Stomach (tissue), 9 donors: Measurements from ENCODE around the gene COPG1. TPM values are rescaled to one million over a fixed set of nuclear protein-coding genes. Genes with fewer than 3 reads are reported as not detected.
A peak's percentile ranks its signal among the peaks of the same experiment; 100 is the strongest.

Experiments
- DNase-seq, 2 donors: peaks; one replicate each; pipeline versions ENCODE4 v3.0.0 to v3.0.0-alpha.2; 2013 to 2019
- H3K27ac ChIP-seq, 5 donors: fragments of 200-600 bp in 4 of 5; sonication (generic) in 4 of 5; one replicate each; pipeline ENCODE4 v1.5.1; 2013 to 2019; ENCODE audit warnings: mild to moderate bottlenecking in 1 of 5, moderate library complexity in 1 of 5
- H3K27me3 ChIP-seq, 3 donors: fragments of 200-600 bp; sonication (generic); one replicate each; pipeline ENCODE4 v1.5.1; 2017 to 2019; ENCODE audit warnings: mixed run types in 1 of 3
- H3K36me3 ChIP-seq, 4 donors: fragments of 200-600 bp; sonication (generic); 1 replicate in 3 of 4; 2 replicates in 1 of 4; pipeline ENCODE4 v1.5.1; 2016 to 2019
- H3K4me1 ChIP-seq, 4 donors: fragments of 200-600 bp; sonication (generic); one replicate each; pipeline ENCODE4 v1.5.1; 2016 to 2019
- H3K4me3 ChIP-seq, 4 donors: fragments of 200-600 bp; sonication (generic) in 3 of 4; one replicate each; pipeline ENCODE4 v1.5.1; 2016 to 2019; ENCODE audit warnings: mild to moderate bottlenecking in 1 of 4
- H3K9me3 ChIP-seq, 4 donors: fragments of 200-600 bp; sonication (generic); one replicate each; pipeline ENCODE4 v1.5.1; 2016 to 2019
- EP300 ChIP-seq: sonication (generic); formaldehyde crosslinking; IDR thresholded peaks from one replicate; pipeline ENCODE4 v1.6.1; 2017; ENCODE audit warnings: antibody characterized with exemption
- POLR2A ChIP-seq, 4 donors: fragments of 450-650 bp; IDR thresholded peaks; one replicate each; pipeline ENCODE4 v1.6.1; 2016; ENCODE audit warnings: antibody characterized with exemption in 4 of 4, control low read depth in 2 of 4, mild to moderate bottlenecking in 1 of 4, moderate library complexity in 1 of 4
- POLR2AphosphoS5 ChIP-seq, 3 donors: sonication (generic); formaldehyde crosslinking; IDR thresholded peaks; one replicate each; pipeline ENCODE4 v1.6.1; 2016; ENCODE audit warnings: antibody characterized with exemption in 3 of 3
- WGBS, 5 donors: extraction: QIAGEN DNeasy Blood & Tissue Kit in 3 of 5; methylation state at CpG; one replicate each; pipeline versions ENCODE4 v1.1.5 to v1.1.7; 2013 to 2018; 5-methylcytosine and 5-hydroxymethylcytosine counted together
- intact Hi-C: fragments of 100-400 bp; cut with DNase I; formaldehyde crosslinking; loops from one replicate; pipeline ENCODE4 v1.15.1; 2023; ENCODE audit warnings: low total_unique reads
- polyA plus RNA-seq, 3 donors: library from polyadenylated mRNA; stranded (reverse); fragments of 200-250 nt; gene quantifications; one replicate each; pipeline ENCODE4 v1.2.3, GENCODE V29; 2013
- total RNA-seq, 5 donors: library from RNA; depleted of rRNA; stranded (reverse); fragments of >200 nt; gene quantifications; one replicate each; pipeline versions ENCODE4 v1.1.0 to v1.2.3, GENCODE V29; 2014 to 2016
- TF ChIP-seq, protein P1 (sequence below), 7 experiments: fragments of 450-650 bp in 4 of 7; fragments of 200-600 bp in 3 of 7; sonication (generic) in 3 of 7; IDR thresholded peaks; one replicate each; pipeline ENCODE4 v1.5.1; 2016 to 2019; ENCODE audit warnings: antibody characterized with exemption in 7 of 7, control low read depth in 2 of 7, mild to moderate bottlenecking in 1 of 7
- donor health status: healthy with polysubstance abuse.
- donor health status: Bipolar disorder and iron deficiency.
- donor health status: healthy.

The COPG1 gene
- total and polyA plus RNA-seq, 8 donors, result 38.5 to 356 (median 113) TPM

DNA sequence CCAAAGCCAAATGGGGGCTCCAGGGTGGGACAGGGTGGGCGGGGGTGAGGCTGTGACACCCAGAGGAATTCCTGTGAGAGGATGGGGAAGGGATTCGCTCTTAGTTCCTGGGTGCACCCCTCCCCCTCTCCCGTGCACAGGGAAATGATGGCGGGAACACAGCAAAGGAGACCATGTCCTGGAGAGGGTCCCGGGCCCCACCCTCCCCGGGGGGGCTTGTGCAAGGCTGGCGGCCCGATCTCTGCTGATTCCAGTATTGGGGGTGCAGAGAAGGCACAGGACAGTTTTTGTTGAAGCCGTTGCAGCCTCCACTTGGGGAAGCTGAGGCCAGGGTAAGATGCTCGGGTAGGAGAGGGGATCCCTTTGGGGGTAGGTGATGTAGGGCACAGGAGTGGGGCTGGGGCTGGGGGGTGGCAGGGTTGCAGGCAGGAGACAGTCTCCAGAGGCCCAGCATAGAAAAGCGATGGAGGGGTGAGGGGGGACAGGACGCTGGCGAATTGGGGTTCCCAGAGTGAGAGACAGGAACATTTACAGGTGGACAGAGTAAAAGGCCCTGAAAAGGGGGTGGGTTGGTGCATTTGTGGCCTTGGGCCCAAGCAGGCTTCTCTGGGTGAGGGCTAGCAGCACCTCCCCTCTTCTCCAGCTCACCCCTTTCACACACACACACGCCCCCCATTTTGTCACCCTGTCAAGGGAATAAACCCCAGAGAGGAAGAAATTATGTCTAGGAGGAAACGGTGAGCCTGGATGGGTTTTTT lies 67.8 kb downstream of the COPG1 start:
- Histone ChIP-seq H3K9me3 (no peaks in the 10 kb centered on the region), H3K4me3 (peak overlapping the region; percentile 82 to 96 (median 91)), H3K36me3 (peaks cover 0 to 26% (median 19%) of the 10 kb centered on the region in 4 donors), H3K27me3 (no peaks in the 10 kb centered on the region), H3K27ac (peak overlapping the region; percentile 85 to 92 (median 88)), H3K4me1 (peaks cover 23 to 44% (median 38%) of the 10 kb centered on the region in 4 donors)
- DNase-seq, result no peak
- TF ChIP-seq POLR2AphosphoS5 (IDR thresholded peaks at IDR 0.05), result no peak
- TF ChIP-seq, protein P1, sequence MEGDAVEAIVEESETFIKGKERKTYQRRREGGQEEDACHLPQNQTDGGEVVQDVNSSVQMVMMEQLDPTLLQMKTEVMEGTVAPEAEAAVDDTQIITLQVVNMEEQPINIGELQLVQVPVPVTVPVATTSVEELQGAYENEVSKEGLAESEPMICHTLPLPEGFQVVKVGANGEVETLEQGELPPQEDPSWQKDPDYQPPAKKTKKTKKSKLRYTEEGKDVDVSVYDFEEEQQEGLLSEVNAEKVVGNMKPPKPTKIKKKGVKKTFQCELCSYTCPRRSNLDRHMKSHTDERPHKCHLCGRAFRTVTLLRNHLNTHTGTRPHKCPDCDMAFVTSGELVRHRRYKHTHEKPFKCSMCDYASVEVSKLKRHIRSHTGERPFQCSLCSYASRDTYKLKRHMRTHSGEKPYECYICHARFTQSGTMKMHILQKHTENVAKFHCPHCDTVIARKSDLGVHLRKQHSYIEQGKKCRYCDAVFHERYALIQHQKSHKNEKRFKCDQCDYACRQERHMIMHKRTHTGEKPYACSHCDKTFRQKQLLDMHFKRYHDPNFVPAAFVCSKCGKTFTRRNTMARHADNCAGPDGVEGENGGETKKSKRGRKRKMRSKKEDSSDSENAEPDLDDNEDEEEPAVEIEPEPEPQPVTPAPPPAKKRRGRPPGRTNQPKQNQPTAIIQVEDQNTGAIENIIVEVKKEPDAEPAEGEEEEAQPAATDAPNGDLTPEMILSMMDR (IDR thresholded peaks at IDR 0.05), result no peak
- no peak for TF ChIP-seq POLR2A (IDR thresholded peaks at IDR 0.05)
- no peak for TF ChIP-seq EP300
- WGBS, 5 donors, result 32 to 51% (median 37%) methylated on average over 11 to 15 of the region's 15 CpGs
- intact Hi-C loops, result no loop called here

DNA sequence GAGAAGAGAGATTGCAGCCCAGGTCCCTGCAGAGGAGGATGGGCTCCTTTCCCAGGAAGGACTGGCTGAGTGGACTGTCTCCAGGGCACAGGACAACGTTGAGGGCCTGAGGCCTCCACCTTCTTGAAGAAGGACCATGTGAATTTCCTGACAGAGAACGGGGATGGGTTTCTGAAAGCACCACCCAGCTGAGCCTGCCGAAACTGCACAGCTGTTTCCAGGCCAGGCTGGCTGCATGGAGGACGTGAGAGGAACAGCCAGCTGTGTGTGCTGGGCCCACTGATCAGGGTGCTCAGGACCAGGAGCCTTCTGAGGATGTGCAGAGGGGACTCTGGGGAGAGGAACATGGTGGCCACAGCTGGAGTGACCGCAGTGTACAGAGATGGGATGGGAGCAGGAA lies 68.4 kb downstream of the COPG1 start:
- Histone ChIP-seq H3K4me1 (peaks cover 23 to 44% (median 37%) of the 10 kb centered on the region in 4 donors), H3K36me3 (peaks cover 0 to 27% (median 20%) of the 10 kb centered on the region in 4 donors), H3K27ac (no peak overlapping the region), H3K27me3 (no peaks in the 10 kb centered on the region), H3K4me3 (no peak overlapping the region), H3K9me3 (no peaks in the 10 kb centered on the region)
- peak in 1 of 2 donors; percentile 29 for DNase-seq
- intact Hi-C loops, result no loop called here
- 48 to 73% (median 67%) methylated on average over 5 of the region's 5 CpGs for WGBS, 5 donors
- no peak for TF ChIP-seq POLR2A (IDR thresholded peaks at IDR 0.05)
- TF ChIP-seq EP300, result no peak
- TF ChIP-seq POLR2AphosphoS5 (IDR thresholded peaks at IDR 0.05), result no peak
- TF ChIP-seq, protein P1 (IDR thresholded peaks at IDR 0.05), result no peak

DNA sequence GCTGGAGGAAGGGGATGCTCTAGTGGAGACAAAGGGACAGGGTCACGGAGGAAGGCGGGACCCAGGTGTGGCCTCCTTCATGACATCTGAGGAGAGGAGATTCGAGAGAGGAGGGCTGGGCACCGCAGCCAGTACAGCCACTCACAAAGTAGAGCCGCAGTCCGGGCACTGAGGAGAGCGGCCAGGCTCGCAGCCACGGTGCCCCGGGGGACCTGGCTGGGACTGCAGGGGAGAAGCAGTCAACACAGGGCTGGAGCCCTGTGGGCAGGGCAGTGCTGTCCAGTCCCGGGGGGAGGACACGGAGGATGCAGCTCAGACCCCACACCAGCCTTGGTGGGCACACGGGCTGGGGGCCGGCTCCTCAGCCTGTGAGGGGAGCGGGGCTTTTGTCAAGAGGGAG lies 69.5 kb downstream of the COPG1 start:
- DNase-seq, result no peak
- Histone ChIP-seq H3K9me3 (no peaks in the 10 kb centered on the region), H3K4me3 (no peak overlapping the region), H3K4me1 (peaks cover 15 to 35% (median 27%) of the 10 kb centered on the region in 4 donors), H3K36me3 (peaks cover 0 to 36% (median 28%) of the 10 kb centered on the region in 4 donors), H3K27me3 (no peaks in the 10 kb centered on the region), H3K27ac (no peak overlapping the region)
- WGBS, 5 donors, result 92 to 95% (median 94%) methylated on average over 13 to 15 of the region's 15 CpGs
- intact Hi-C loops, result no loop called here
- TF ChIP-seq, protein P1 (IDR thresholded peaks at IDR 0.05), result no peak
- TF ChIP-seq POLR2A (IDR thresholded peaks at IDR 0.05), result no peak
- TF ChIP-seq EP300, result no peak
- TF ChIP-seq POLR2AphosphoS5 (IDR thresholded peaks at IDR 0.05), result no peak

DNA sequence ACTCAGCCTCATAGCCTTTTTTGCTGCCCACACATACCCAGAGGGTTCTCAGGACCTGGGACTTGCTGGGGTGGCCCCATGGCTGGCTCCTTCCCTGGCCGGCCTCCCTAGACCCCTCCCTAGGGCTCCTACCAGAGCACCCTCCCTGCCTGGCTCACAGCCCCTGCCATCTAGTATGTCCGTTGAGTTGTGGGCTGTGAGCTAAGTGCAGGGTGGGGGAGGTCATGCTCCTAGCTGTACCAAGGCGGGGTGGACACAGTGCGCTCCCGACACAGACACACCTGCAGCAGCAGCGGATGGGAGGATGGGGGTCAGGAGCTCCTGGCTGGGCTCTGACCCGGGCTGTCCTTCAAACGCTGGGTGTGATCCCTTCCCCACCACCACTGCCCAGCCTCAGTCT lies 70.9 kb downstream of the COPG1 start:
- H3K4me1 ChIP-seq, result peaks cover 8 to 22% (median 17%) of the 10 kb centered on the region in 4 donors
- peaks cover 0 to 50% (median 29%) of the 10 kb centered on the region in 4 donors for H3K36me3 ChIP-seq
- H3K27ac ChIP-seq, result no peak overlapping the region
- 85 to 94% (median 91%) methylated on average over 5 to 8 of the region's 8 CpGs for WGBS, 5 donors
- H3K9me3 ChIP-seq, result no peaks in the 10 kb centered on the region
- TF ChIP-seq EP300 (no peak), POLR2AphosphoS5 (IDR thresholded peaks at IDR 0.05) (no peak), POLR2A (IDR thresholded peaks at IDR 0.05) (no peak)
- TF ChIP-seq, protein P1 (IDR thresholded peaks at IDR 0.05), result no peak
- H3K27me3 ChIP-seq, result no peaks in the 10 kb centered on the region
- H3K4me3 ChIP-seq, result no peak overlapping the region
- intact Hi-C loops, result no loop called here
- no peak for DNase-seq
